GM13977 (cell line): ENCODE measurements around the gene TNC.

ENCODE experiments used
- DNase-seq: peaks from one replicate; pipeline ENCODE4 v3.0.0; 2012; ENCODE audit warnings: low spot score
- CTCF ChIP-seq: IDR thresholded peaks from 2 replicates; pipeline ENCODE4 v1.5.1; 2012; ENCODE audit warnings: mild to moderate bottlenecking, control low read depth; ENCODE audit not compliant: insufficient read depth; ENCODE audit errors: extremely low read depth, missing control alignments
- in situ Hi-C: fragments of 300-500 bp; cut with MboI; formaldehyde crosslinking; loops from one replicate; pipeline ENCODE4 v1.12.0; 2022; ENCODE audit warnings: low sequenced_read_pairs, low pct_unique_long_range_greater_than_20kb, mixed read lengths, inconsistent platforms; ENCODE audit not compliant: unreplicated experiment

TNC gene

GRCh38 chr9:115069302-115069701 is 48.7 kb downstream of the TNC start:
- in situ Hi-C loops: no loop called here
- TF ChIP-seq CTCF: no peak
- no peak for DNase-seq

DNA sequence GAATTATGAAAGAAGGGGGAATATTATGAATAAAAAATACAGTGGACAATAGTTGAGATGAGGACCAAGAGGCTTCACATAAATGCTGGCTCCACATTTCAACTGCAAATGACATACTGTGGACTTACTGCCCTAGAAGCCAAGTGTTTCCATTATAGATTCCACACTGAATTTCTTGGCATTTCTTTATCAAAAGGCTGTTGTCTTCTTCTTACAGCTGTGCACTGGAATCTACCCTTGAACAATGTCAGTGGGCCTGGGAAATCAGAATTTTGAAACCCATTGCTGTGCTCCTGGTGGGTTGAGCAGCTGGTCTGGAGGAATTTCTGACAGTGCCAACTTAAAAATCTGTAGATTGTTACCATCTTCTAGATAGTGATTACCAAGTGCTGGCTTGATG is 49.9 kb downstream of the TNC start:
- TF ChIP-seq CTCF: no peak
- no peak for DNase-seq
- in situ Hi-C loops: no loop called here

- in situ Hi-C loops: no loop called here
- no peak for DNase-seq
- TF ChIP-seq CTCF: no peak
Measured at GRCh38 chr9:115063058-115063845, 54.7 kb downstream of the TNC start.

- in situ Hi-C loops: no loop called here
- DNase-seq: no peak
- no peak for TF ChIP-seq CTCF
Measured at GRCh38 chr9:115058684-115059315, 59.2 kb downstream of the TNC start.

DNA sequence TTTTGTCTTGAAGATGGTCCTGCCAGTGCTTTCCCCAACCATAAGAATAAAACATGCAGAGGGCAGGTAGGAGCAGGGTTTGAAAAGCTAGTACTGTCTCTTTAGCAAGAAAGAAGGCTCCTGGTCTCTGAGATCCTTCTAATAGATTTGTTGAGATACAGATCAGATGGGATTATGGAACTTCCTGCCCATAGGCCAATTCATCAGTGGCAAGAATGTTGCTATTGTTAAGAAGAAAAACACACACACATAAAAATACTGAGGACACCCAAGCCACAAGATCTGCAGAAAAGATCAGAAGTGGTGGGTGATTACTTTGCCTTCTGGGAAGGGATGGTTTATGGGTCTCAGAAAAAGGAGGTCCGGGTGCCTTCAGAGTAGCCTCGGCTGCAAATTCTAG is 59.8 kb downstream of the TNC start:
- in situ Hi-C loops: no loop called here
- TF ChIP-seq CTCF: no peak
- no peak for DNase-seq

DNA sequence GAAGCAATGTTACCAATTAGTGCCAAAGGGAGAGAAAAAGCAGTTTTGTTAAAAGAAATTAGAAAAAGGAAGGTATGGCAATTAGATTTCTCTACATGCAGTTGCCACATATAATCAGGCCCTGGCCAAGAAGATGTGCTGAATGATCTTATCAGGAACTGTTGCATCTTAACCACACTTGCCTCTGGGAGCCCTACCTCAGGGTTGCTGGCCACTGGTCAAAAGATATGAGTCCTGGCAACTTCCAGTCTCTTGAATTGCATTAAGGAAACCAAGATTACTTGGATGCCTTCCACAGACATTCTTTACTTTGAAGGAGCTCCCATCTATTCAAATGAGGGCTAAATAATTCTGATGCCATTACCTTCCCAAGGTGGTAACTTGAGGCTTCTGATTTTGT is 60.4 kb downstream of the TNC start:
- TF ChIP-seq CTCF: no peak
- no peak for DNase-seq
- in situ Hi-C loops: no loop called here
